ENCODE data around the gene TBC1D14.

Gene TBC1D14

DNA sequence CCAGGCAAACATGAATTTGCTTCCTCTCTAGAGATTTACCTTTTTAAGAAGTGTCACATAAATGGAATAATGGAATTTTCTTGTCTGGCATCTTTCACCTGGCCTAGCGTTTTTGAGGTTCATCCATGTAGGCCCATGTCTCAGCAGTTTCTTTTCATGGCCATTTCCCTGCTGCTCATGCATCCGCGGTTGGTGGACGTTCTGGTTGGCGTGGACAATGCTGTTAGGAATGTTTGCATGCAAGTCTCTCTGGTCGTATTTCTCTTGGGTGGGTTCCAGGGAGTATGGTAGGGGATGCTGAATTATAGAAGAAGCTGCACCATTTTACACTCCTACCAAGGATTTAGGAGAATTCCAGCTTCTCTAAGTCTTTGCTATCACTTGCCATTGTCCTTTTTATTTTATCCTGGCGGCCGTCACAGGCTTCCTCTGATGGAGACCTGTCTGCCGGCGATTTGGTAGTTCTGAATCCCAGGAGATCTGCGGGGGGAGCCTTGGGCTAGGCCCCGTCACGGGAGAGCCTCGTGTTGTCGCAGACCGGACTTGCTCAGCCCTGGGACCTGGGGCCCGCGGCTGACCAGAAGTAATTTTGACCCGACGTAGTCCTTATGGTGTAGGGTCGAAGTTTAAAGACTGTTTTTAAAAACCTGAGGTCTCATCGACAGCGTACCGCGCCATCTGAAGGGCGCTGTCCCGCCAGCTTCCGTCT, 76.6 kb downstream of the TBC1D14 start:
- H3K9me3 Mint-ChIP-seq: no peaks in the 10 kb centered on the region
- TF ChIP-seq, protein P1, sequence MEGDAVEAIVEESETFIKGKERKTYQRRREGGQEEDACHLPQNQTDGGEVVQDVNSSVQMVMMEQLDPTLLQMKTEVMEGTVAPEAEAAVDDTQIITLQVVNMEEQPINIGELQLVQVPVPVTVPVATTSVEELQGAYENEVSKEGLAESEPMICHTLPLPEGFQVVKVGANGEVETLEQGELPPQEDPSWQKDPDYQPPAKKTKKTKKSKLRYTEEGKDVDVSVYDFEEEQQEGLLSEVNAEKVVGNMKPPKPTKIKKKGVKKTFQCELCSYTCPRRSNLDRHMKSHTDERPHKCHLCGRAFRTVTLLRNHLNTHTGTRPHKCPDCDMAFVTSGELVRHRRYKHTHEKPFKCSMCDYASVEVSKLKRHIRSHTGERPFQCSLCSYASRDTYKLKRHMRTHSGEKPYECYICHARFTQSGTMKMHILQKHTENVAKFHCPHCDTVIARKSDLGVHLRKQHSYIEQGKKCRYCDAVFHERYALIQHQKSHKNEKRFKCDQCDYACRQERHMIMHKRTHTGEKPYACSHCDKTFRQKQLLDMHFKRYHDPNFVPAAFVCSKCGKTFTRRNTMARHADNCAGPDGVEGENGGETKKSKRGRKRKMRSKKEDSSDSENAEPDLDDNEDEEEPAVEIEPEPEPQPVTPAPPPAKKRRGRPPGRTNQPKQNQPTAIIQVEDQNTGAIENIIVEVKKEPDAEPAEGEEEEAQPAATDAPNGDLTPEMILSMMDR (IDR thresholded peaks at IDR 0.05; ENCODE audit: unreplicated experiment in 3 of 3): peak in 1 of 3 experiments; percentile 11
- peak overlapping the region; percentile 95 to 97 (median 97) for H3K4me3 Mint-ChIP-seq

DNA sequence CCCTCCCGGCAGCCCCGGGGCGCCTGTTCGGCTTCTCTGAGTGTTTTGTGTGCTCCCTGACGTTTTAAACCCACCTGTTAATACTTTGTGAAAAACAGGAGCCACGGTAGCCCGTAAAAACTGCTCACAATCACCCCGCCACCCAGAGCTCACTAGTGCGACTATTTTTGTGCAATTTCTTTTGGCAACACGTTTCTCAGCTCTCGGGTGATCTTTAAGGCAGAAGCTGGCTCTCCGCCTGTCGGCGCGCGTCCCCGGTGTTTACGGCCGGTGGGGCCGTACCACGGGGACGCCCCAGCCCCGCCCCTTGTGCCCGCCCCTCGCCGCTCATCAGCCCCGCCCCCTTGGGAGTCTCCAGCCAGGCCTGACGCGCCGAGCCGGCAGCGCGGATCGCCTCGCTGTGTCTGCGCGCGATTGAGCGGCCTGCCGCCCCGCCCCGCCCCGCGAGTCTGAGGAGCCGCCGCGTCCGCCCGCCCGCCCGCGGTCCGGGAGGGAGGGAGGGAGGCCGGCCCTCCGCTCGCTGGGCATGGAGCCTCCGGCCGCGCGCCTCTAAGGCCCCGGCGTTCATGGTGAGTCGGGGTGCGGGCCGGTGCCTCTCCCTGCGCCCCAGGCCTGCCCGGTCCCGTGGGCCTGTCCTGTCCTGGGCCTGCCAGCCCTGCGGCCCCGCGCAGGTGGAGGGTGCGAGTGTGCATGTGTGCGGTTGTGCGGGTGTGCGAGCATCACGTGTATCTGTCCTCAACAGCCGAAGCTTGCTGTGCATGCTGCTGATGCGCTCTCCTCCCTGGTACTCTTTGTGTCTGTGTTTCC, 77.4 kb downstream of the TBC1D14 start:
- peak overlapping the region; percentile 96 to 99 (median 98) for H3K4me3 Mint-ChIP-seq
- H3K4me1 Mint-ChIP-seq: peaks cover 67% of the 10 kb centered on the region
- H3K27ac Mint-ChIP-seq: peak overlapping the region; percentile 92 to 98 (median 98)
- H3K9me3 Mint-ChIP-seq: no peaks in the 10 kb centered on the region
- no peaks in the 10 kb centered on the region for H3K27me3 Mint-ChIP-seq (ENCODE audit: low read depth)
- no peaks in the 10 kb centered on the region for H3K36me3 Mint-ChIP-seq (ENCODE audit: low read depth)
- TF ChIP-seq, protein P1 (IDR thresholded peaks at IDR 0.05; ENCODE audit: unreplicated experiment in 3 of 3): no peak

More for the DNA sequence above, 76.6 kb downstream of the TBC1D14 start:
- peaks cover 3% of the 10 kb centered on the region for H3K36me3 Mint-ChIP-seq (ENCODE audit: low read depth)
- H3K27ac Mint-ChIP-seq: peak overlapping the region; percentile 76 to 98 (median 95)
- H3K4me1 Mint-ChIP-seq: peaks cover 59% of the 10 kb centered on the region
- no peaks in the 10 kb centered on the region for H3K27me3 Mint-ChIP-seq (ENCODE audit: low read depth)

DNA sequence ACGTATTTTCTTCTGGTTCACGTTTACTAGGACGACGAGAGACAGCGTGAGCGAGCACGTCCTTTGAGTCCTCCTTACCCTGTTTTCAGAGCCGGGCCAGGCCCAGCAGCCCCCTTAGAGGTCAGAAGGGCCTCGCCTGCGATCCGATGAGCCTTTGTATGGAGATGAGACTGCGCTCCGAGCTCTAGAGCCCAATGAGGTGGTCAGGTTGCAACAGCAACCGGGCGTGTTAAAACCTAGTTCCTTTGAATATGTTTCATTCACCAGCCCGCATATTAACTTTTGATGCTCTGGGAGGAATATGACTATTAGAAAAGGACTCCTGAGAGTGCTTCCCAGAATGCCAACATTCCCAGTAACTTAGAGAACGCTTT, 77.9 kb downstream of the TBC1D14 start:
- Mint-ChIP-seq H3K4me1 (peaks cover 67% of the 10 kb centered on the region), H3K27me3 (ENCODE audit: low read depth) (no peaks in the 10 kb centered on the region), H3K9me3 (no peaks in the 10 kb centered on the region), H3K4me3 (peak overlapping the region; percentile 96 to 99 (median 98)), H3K27ac (peak overlapping the region; percentile 92 to 98 (median 97)), H3K36me3 (ENCODE audit: low read depth) (no peaks in the 10 kb centered on the region)
- TF ChIP-seq, protein P1 (IDR thresholded peaks at IDR 0.05; ENCODE audit: unreplicated experiment in 3 of 3): no peak

DNA sequence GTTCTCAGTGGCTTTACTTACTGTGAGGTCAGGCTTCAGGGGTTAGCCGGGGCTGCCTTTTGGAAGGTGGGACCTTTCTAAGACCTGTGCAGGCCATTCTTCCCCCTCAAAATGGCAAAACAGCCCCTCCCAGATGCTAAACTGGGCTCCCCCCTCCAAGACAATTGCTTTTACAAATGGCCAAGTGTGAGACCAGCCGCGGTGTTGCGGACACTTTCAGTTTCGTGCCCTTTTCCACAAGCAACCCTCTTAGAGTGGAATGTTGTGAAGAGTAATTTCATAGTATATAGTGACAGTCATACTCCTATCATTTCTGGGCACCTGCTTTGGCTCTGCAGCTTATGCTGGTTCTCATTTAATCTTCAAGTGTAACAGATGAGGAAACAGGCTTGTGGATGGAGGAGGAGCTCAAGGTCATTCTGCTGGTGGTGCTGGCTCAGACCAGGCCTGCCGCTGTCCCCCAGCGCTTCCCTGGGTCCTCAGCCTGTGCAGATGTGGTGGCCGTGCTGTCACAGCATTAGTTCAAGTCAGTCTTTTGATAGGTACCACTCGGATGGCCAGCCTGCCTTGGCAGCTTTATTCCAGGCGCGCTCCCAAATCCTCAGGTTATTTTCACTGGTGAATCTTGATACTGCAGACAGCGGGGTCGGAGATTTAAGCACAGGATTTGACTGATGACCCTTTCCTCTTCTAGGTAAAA, 78.5 kb downstream of the TBC1D14 start:
- H3K4me3 Mint-ChIP-seq: peak overlapping the region; percentile 96 to 99 (median 98)
- TF ChIP-seq, protein P1 (IDR thresholded peaks at IDR 0.05; ENCODE audit: unreplicated experiment in 3 of 3): no peak
- H3K27me3 Mint-ChIP-seq (ENCODE audit: low read depth): no peaks in the 10 kb centered on the region
- peaks cover 69% of the 10 kb centered on the region for H3K4me1 Mint-ChIP-seq
- peak overlapping the region; percentile 92 to 98 (median 97) for H3K27ac Mint-ChIP-seq
- H3K9me3 Mint-ChIP-seq: no peaks in the 10 kb centered on the region
- peaks cover 2% of the 10 kb centered on the region for H3K36me3 Mint-ChIP-seq (ENCODE audit: low read depth)

DNA sequence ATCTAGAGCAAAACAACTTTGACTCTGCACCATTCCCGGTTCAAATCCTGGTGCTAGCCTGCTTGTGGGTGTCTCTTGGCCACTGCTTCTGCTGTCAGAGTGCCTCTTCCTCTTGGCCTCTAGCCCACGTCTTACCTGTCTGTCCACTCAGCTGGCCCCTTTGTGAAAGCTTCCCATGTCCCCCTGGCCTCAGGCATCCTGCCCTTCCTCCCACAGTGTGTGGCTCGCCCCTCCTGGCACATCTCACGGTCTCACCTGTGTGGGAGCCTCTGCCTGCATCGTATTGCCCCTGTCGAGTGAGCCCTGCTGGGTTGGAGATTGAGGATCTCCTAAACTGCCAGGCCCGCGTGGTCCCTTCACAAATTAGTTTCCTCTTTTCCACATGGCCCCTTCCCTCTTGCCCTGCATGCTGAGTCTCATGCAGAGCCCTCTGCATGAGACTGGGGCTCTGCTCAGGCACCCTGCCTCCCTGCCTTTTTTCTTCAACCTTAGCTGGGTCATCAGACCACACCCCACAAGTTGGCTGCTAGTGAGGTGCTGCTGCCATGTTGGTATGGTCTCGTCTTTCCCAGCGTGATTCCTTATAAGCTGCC, 79.8 kb downstream of the TBC1D14 start:
- peak overlapping the region in 2 of 3 experiments; percentile 69 to 92 for H3K27ac Mint-ChIP-seq
- H3K4me3 Mint-ChIP-seq: peak overlapping the region; percentile 96 to 99 (median 98)
- TF ChIP-seq, protein P1 (IDR thresholded peaks at IDR 0.05; ENCODE audit: unreplicated experiment in 3 of 3): no peak
- H3K27me3 Mint-ChIP-seq (ENCODE audit: low read depth): no peaks in the 10 kb centered on the region
- peaks cover 72% of the 10 kb centered on the region for H3K4me1 Mint-ChIP-seq
- H3K36me3 Mint-ChIP-seq (ENCODE audit: low read depth): peaks cover 9% of the 10 kb centered on the region
- H3K9me3 Mint-ChIP-seq: no peaks in the 10 kb centered on the region
